ENCODE results near the gene SLC25A29.

The SLC25A29 gene

GRCh38 chr14:100279133-100279532 is 27.1 kb downstream of the SLC25A29 start:
- no peak for DNase-seq

GRCh38 chr14:100278702-100279101 is 27.5 kb downstream of the SLC25A29 start:
- no peak for DNase-seq

- no peak for DNase-seq
Measured at GRCh38 chr14:100275214-100275613, 31.0 kb downstream of the SLC25A29 start.

GRCh38 chr14:100274250-100274649 is 32.0 kb downstream of the SLC25A29 start:
- no peak for DNase-seq

GRCh38 chr14:100271247-100271939 is 34.9 kb downstream of the SLC25A29 start:
- no peak for DNase-seq

GRCh38 chr14:100268591-100269207 is 37.5 kb downstream of the SLC25A29 start:
- DNase-seq = no peak

- no peak for DNase-seq
Measured at GRCh38 chr14:100267990-100268389, 38.3 kb downstream of the SLC25A29 start.

GRCh38 chr14:100263141-100263540 is 43.1 kb downstream of the SLC25A29 start:
- no peak for DNase-seq

- no peak for DNase-seq
Measured at GRCh38 chr14:100262545-100262944, 43.7 kb downstream of the SLC25A29 start.

- DNase-seq = no peak
Measured at GRCh38 chr14:100261621-100262020, 44.6 kb downstream of the SLC25A29 start.

- no peak for DNase-seq
Measured at GRCh38 chr14:100256339-100256895, 49.8 kb downstream of the SLC25A29 start.

- DNase-seq = no peak
Measured at GRCh38 chr14:100252684-100253083, 53.6 kb downstream of the SLC25A29 start.

- no peak for DNase-seq
Measured at GRCh38 chr14:100250732-100251465, 55.3 kb downstream of the SLC25A29 start.

GRCh38 chr14:100246809-100247428 is 59.3 kb downstream of the SLC25A29 start:
- peak; percentile 52 for DNase-seq

GRCh38 chr14:100243020-100243419 is 63.2 kb downstream of the SLC25A29 start:
- DNase-seq = no peak

- DNase-seq = no peak
Measured at GRCh38 chr14:100241279-100241678, 65.0 kb downstream of the SLC25A29 start.

Data from SHP77 treated with DMSO at 0.1 percent for 48 hours (cell line).